PC-3 (cell line): ENCODE results near the gene MCRIP1. TPM values are rescaled to one million over a fixed set of nuclear protein-coding genes. Genes with fewer than 3 reads are reported as not detected.

Experiments
- ATAC-seq: fragments of 200-7000 bp; cut with Tn5 transposase; 2 replicates; pipeline ENCODE4 v1.9.1; 2020; ENCODE audit warnings: mild to moderate bottlenecking, moderate library complexity
- BruUV-seq: library from RNA; stranded (reverse); fragments of 400-500 nt; replicated peaks from 2 replicates; lab custom pipeline; 2021; lab: Mats Ljungman, UMichigan
- CTCF ChIA-PET: fragments of 300-600 bp; sonication (Branson Sonifier 250); formaldehyde crosslinking; loops from one replicate; lab custom pipeline; 2022; ENCODE audit warnings: antibody characterized with exemption; lab: Charles Lee
- POLR2A ChIA-PET: fragments of 300-600 bp; sonication (Branson Sonifier 250); formaldehyde crosslinking; loops from one replicate; lab custom pipeline; 2022; ENCODE audit warnings: antibody characterized with exemption; ENCODE audit not compliant: unreplicated experiment; lab: Charles Lee
- DNase-seq: peaks from one replicate; pipeline ENCODE4 v3.0.0-alpha.2; 2015
- H2AFZ ChIP-seq: fragments of 300-600 bp; sonication (generic); 2 replicates; pipeline ENCODE4 v1.6.0; 2016; ENCODE audit warnings: antibody characterized with exemption, low read length
- H3F3A ChIP-seq: fragments of 300-600 bp; sonication (generic); one replicate; pipeline ENCODE4 v1.6.0; 2017; ENCODE audit warnings: antibody characterized with exemption, low read length, control low read depth, mild to moderate bottlenecking; ENCODE audit not compliant: unreplicated experiment
- H3K27ac ChIP-seq: fragments of 300-600 bp; sonication (generic); 2 replicates; pipeline ENCODE4 v1.5.1; 2016; ENCODE audit warnings: mild to moderate bottlenecking, low read length
- H3K27me3 ChIP-seq: fragments of 300-600 bp; sonication (generic); 2 replicates; pipeline ENCODE4 v1.6.1; 2016; ENCODE audit warnings: low read length, mixed read lengths
- H3K36me3 ChIP-seq: fragments of 300-600 bp; sonication (generic); 2 replicates; pipeline ENCODE4 v1.6.1; 2016; ENCODE audit warnings: low read depth, mixed run types, low read length, mixed read lengths
- H3K4me1 ChIP-seq: fragments of 300-600 bp; sonication (generic); 2 replicates; pipeline ENCODE4 v1.5.1; 2016; ENCODE audit warnings: low read length; ENCODE audit not compliant: insufficient read depth
- H3K4me2 ChIP-seq: fragments of 300-600 bp; sonication (generic); 2 replicates; pipeline ENCODE4 v1.6.0; 2016; ENCODE audit warnings: low read length
- H3K4me3 ChIP-seq: fragments of 300-600 bp; sonication (generic); 2 replicates; pipeline ENCODE4 v1.5.1; 2016; ENCODE audit warnings: mild to moderate bottlenecking, low read length, mixed read lengths
- H3K79me2 ChIP-seq: fragments of 300-600 bp; sonication (generic); 2 replicates; pipeline ENCODE4 v1.6.1; 2017; ENCODE audit warnings: low read length, mixed read lengths
- H3K9ac ChIP-seq: fragments of 300-600 bp; sonication (generic); 2 replicates; pipeline ENCODE4 v1.6.0; 2016; ENCODE audit warnings: mild to moderate bottlenecking, low read length
- H3K9me2 ChIP-seq: fragments of 300-600 bp; sonication (generic); replicated peaks from 2 replicates; pipeline ENCODE4 v1.6.1; 2016; ENCODE audit warnings: mixed run types, low read length, mixed read lengths
- H3K9me3 ChIP-seq: fragments of 300-600 bp; sonication (generic); 2 replicates; pipeline ENCODE4 v1.6.1; 2016; ENCODE audit warnings: low read length, mixed read lengths
- H4K20me1 ChIP-seq: fragments of 300-600 bp; sonication (generic); 2 replicates; pipeline ENCODE4 v1.6.1; 2016; ENCODE audit warnings: low read length, mixed read lengths
- CTCF ChIP-seq: fragments of 300-600 bp; sonication (generic); conservative IDR thresholded peaks from 2 replicates; pipeline ENCODE4 v1.5.1; 2017; ENCODE audit warnings: antibody characterized with exemption, low read depth, mild to moderate bottlenecking, low read length
- EZH2 ChIP-seq: fragments of 300-600 bp; sonication (generic); IDR thresholded peaks from one replicate; pipeline ENCODE4 v1.6.1; 2017; ENCODE audit warnings: antibody characterized with exemption, mild to moderate bottlenecking, low read length; ENCODE audit not compliant: unreplicated experiment
- EZH2phosphoT487 ChIP-seq: fragments of 300-600 bp; sonication (generic); IDR thresholded peaks from 2 replicates; pipeline ENCODE4 v1.6.1; 2018; ENCODE audit warnings: mild to moderate bottlenecking, antibody characterized with exemption, low read length, borderline replicate concordance
- intact Hi-C: fragments of 100-400 bp; cut with micrococcal nuclease; formaldehyde crosslinking; loops from 2 replicates; pipeline ENCODE4 v1.9.0; 2023
- total RNA-seq: library from RNA; depleted of rRNA; stranded (reverse); fragments of >200 nt; gene quantifications from 2 replicates; pipeline ENCODE4 v1.2.3, GENCODE V29; 2014

MCRIP1 gene
- total RNA-seq, 1 experiment from 2014 or later, result 90.9 TPM

GRCh38 chr17:81823820-81824550, 9.1 kb downstream of the MCRIP1 start:
- BruUV-seq, result no TSS peak
- Histone ChIP-seq H3K27me3 (no peaks in the 10 kb centered on the region), H3K4me2 (no peak overlapping the region), H3K79me2 (no peaks in the 10 kb centered on the region), H3K36me3 (no peaks in the 10 kb centered on the region), H3K9me2 (no peaks in the 10 kb centered on the region), H3K4me3 (no peak overlapping the region), H3K27ac (no peak overlapping the region), H3K4me1 (0 out of 2 replicates have a peak, but pooled peaks cover 4% of the 10 kb centered on the region), H3K9ac (no peak overlapping the region), H4K20me1 (no peaks in the 10 kb centered on the region), H3K9me3 (no peaks in the 10 kb centered on the region), H3F3A (no peaks in the 10 kb centered on the region), H2AFZ (no peak overlapping the region)
- DNase-seq, result no peak
- TF ChIP-seq CTCF, result no peak
- TF ChIP-seq EZH2phosphoT487, result no peak
- TF ChIP-seq EZH2, result no peak
- ChIA-PET POLR2A (no interaction called here), CTCF (no interaction called here)
- intact Hi-C loops, result no loop called here
- ATAC-seq, result no peak

GRCh38 chr17:81822996-81823819, 9.9 kb downstream of the MCRIP1 start:
- intact Hi-C loops, result no loop called here
- POLR2A ChIA-PET, result no interaction called here
- DNase-seq (no peak), ATAC-seq (no peak)
- no peak overlapping the region for H3K4me2 ChIP-seq
- H3K79me2 ChIP-seq, result no peaks in the 10 kb centered on the region
- no TSS peak for BruUV-seq
- no peaks in the 10 kb centered on the region for H3K36me3 ChIP-seq
- H3K4me3 ChIP-seq, result no peak overlapping the region
- H3K9me2 ChIP-seq, result no peaks in the 10 kb centered on the region
- TF ChIP-seq EZH2 (no peak), CTCF (no peak)
- H2AFZ ChIP-seq, result no peak overlapping the region
- no peaks in the 10 kb centered on the region for H3F3A ChIP-seq
- H3K27me3 ChIP-seq, result no peaks in the 10 kb centered on the region
- H3K27ac ChIP-seq, result no peak overlapping the region
- no peaks in the 10 kb centered on the region for H4K20me1 ChIP-seq
- H3K4me1 ChIP-seq, result 0 out of 2 replicates have a peak, but pooled peaks cover 4% of the 10 kb centered on the region
- no peak overlapping the region for H3K9ac ChIP-seq
- CTCF ChIA-PET, result no interaction called here
- no peaks in the 10 kb centered on the region for H3K9me3 ChIP-seq
